Hematopoietic multipotent progenitor cell treated with erythropoietin and hydrocortisone succinate and interleukin-3 and kit ligand, for 6 days (in vitro differentiated cells): ENCODE measurements around the gene ACTRT3.
A peak's percentile ranks its signal among the peaks of the same experiment; 100 is the strongest.
"Not testable (repeated sequence)": the region's sequence is repeated elsewhere in the genome, so short reads cannot be mapped to it uniquely, and the experiment has no call there.

Source experiments
- DNase-seq: peaks from one replicate; pipeline ENCODE4 v3.0.0-alpha.2; 2015

The ACTRT3 gene

GRCh38 chr3:169772305-169772896 lies 3.0 kb upstream of the ACTRT3 start:
- peak; percentile 90 for DNase-seq

GRCh38 chr3:169771497-169772304 lies 2.3 kb upstream of the ACTRT3 start:
- DNase-seq: peak; percentile 88

GRCh38 chr3:169764882-169765612 lies 4.3 kb downstream of the ACTRT3 start, which contains the start of gene TERC:
TERC (minus strand) TSS chr3:169765060.
- DNase-seq: peak; percentile 95

GRCh38 chr3:169764312-169764881 lies 5.0 kb downstream of the ACTRT3 start:
- peak; percentile 80 for DNase-seq

- DNase-seq: peak; percentile 31
Measured at GRCh38 chr3:169760479-169760878, 8.9 kb downstream of the ACTRT3 start.

- peak; percentile 55 for DNase-seq
Measured at GRCh38 chr3:169759256-169759655, 10.1 kb downstream of the ACTRT3 start.

GRCh38 chr3:169758359-169758994 lies 10.9 kb downstream of the ACTRT3 start:
- peak; percentile 61 for DNase-seq

GRCh38 chr3:169755488-169755887 lies 13.9 kb downstream of the ACTRT3 start:
- no peak for DNase-seq

GRCh38 chr3:169754711-169755110 lies 14.7 kb downstream of the ACTRT3 start:
- DNase-seq: no peak

- DNase-seq: no peak
Measured at GRCh38 chr3:169751875-169752274, 17.5 kb downstream of the ACTRT3 start.

- no peak for DNase-seq
Measured at GRCh38 chr3:169750665-169751064, 18.7 kb downstream of the ACTRT3 start.

GRCh38 chr3:169748670-169749069 lies 20.7 kb downstream of the ACTRT3 start:
- no peak for DNase-seq

- no peak for DNase-seq
Measured at GRCh38 chr3:169746924-169747323, 22.4 kb downstream of the ACTRT3 start.

GRCh38 chr3:169744366-169745054 lies 24.9 kb downstream of the ACTRT3 start:
- peak; percentile 49 for DNase-seq

- DNase-seq: no peak
Measured at GRCh38 chr3:169739067-169739466, 30.3 kb downstream of the ACTRT3 start.

GRCh38 chr3:169731857-169732256 lies 37.5 kb downstream of the ACTRT3 start:
- DNase-seq: not testable (repeated sequence)

- DNase-seq: no peak
Measured at GRCh38 chr3:169722724-169723123, 46.6 kb downstream of the ACTRT3 start.

- DNase-seq: not testable (repeated sequence)
Measured at GRCh38 chr3:169718415-169718814, 50.9 kb downstream of the ACTRT3 start.
